CD4-positive, alpha-beta memory T cell (primary cell): ENCODE results near the gene FAM185A. TPM values are rescaled to one million over a fixed set of nuclear protein-coding genes. Genes with fewer than 3 reads are reported as not detected.

Source experiments
- polyA plus RNA-seq, 2 donors: library from polyadenylated mRNA; unstranded; fragments of 300-500 nt; fragmentation: Illumina TruSeq; gene quantifications; one replicate each; pipeline ENCODE4 v1.2.3, GENCODE V29; 2021
- total RNA-seq, 2 experiments: library from RNA; stranded (reverse); gene quantifications; one replicate each; pipeline ENCODE4 v1.2.3, GENCODE V29; 2021

The FAM185A gene
- total and polyA plus RNA-seq, 4 experiments from 2014 or later, result 4.6 to 11.1 (median 7.8) TPM

Other genes starting within 250 kb of the FAM185A start
- 10 to 100 TPM; 15.2 to 15.8 TPM for gene RASA4B, start 231.2 kb upstream of the FAM185A start, total RNA-seq
- 10 to 100 TPM in 1 of 2 donors, 1 to 10 TPM in 1; 5.0 to 11.5 TPM for gene RASA4B, start 231.2 kb upstream of the FAM185A start, polyA plus RNA-seq
- 10 to 100 TPM; 46.0 to 51.1 TPM for gene UPK3BL2, start 205.3 kb upstream of the FAM185A start, total RNA-seq
- 1 to 10 TPM in 1 of 2 donors, under 1 TPM in 1; 0.94 to 5.5 TPM for gene UPK3BL2, start 205.3 kb upstream of the FAM185A start, polyA plus RNA-seq
- gene SPDYE2, start 197.8 kb upstream of the FAM185A start, total RNA-seq, result under 1 TPM; 0.20 to 0.28 TPM
- 1 to 10 TPM in 1 of 2 donors, not detected in 1; 1.7 TPM for gene SPDYE2, start 197.8 kb upstream of the FAM185A start, polyA plus RNA-seq
- gene POLR2J3, start 176.4 kb upstream of the FAM185A start, total RNA-seq, result 100 to 1,000 TPM in 1 of 2 experiments, 10 to 100 TPM in 1; 94.1 to 119 TPM
- gene POLR2J3, start 176.4 kb upstream of the FAM185A start, polyA plus RNA-seq, result 10 to 100 TPM; 21.0 to 58.9 TPM
- gene RASA4, start 132.2 kb upstream of the FAM185A start, total RNA-seq, result 10 to 100 TPM; 37.8 to 43.3 TPM
- gene RASA4, start 132.2 kb upstream of the FAM185A start, polyA plus RNA-seq, result 10 to 100 TPM in 1 of 2 donors, 1 to 10 TPM in 1; 7.7 to 24.3 TPM
- 10 to 100 TPM; 43.3 to 46.3 TPM for gene UPK3BL1, start 106.2 kb upstream of the FAM185A start, total RNA-seq
- gene UPK3BL1, start 106.2 kb upstream of the FAM185A start, polyA plus RNA-seq, result 10 to 100 TPM; 20.1 to 26.8 TPM
- gene SPDYE2B, start 98.7 kb upstream of the FAM185A start, total RNA-seq, result not detected
- not detected for gene SPDYE2B, start 98.7 kb upstream of the FAM185A start, polyA plus RNA-seq
- gene POLR2J2, start 77.3 kb upstream of the FAM185A start, total RNA-seq, result 10 to 100 TPM; 21.8 to 27.7 TPM
- gene POLR2J2, start 77.3 kb upstream of the FAM185A start, polyA plus RNA-seq, result 1 to 10 TPM; 1.6 to 7.9 TPM
- gene LRRC17, start 164.0 kb downstream of the FAM185A start, total RNA-seq, result under 1 TPM; 0.52 to 0.72 TPM
- under 1 TPM in 1 of 2 donors, not detected in 1; 0.26 TPM for gene LRRC17, start 164.0 kb downstream of the FAM185A start, polyA plus RNA-seq